ENCODE measurements around the gene TMEM94. TPM values are rescaled to one million over a fixed set of nuclear protein-coding genes. Genes with fewer than 3 reads are reported as not detected.

The TMEM94 gene
- total RNA-seq, 4 donors from 2014 or later: 56.5 to 85.5 (median 60.0) TPM

DNA sequence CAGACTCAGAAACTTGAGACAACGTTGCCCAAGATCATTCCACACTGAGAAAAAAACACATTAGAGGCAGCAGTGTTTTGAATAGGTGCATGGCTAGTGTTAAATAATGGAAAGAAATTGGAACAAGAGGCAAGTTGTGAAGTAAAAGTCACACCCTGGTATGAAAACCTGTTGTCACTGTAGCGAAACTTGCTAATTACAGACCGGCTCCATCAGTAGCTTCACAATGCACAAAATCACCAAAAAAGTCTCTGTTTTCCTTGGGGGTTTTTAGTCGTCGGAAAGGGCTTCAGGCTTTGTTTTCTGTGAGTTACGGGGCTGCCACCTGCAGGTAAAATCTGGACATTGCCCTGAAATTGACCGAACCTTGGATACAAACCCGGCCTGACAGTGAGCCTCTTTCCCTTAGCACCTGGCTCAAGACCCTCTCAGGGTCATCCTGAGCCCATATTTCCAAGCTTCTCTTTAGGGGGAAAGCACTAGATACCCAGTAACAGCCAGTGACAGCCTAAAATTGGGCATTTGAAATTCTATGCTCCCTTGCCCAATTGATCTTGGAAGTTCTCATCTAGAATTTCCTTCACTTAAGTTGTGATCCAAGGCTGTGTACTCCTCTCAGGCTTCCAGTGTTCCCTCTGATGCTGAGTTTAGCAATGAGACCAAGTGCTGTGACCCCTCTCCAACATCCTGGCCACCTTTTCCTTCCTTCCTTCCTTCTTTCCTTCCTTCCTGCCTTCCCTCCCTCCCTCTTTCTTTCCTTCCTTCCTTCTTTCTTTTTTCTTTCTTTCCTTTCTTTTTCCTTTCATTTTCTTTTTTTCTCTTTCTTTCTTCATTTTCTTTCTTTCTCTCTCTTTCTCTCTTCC is 43.7 kb upstream of the TMEM94 start:
- intact Hi-C loops (cut with DNase I; ENCODE audit: low total_unique reads): no loop called here
- H3K27me3 ChIP-seq: no peaks in the 10 kb centered on the region
- H3K36me3 ChIP-seq: no peaks in the 10 kb centered on the region
- no peaks in the 10 kb centered on the region for H3K9me3 ChIP-seq
- no peak for TF ChIP-seq POLR2A (IDR thresholded peaks at IDR 0.05)
- TF ChIP-seq, protein P1, sequence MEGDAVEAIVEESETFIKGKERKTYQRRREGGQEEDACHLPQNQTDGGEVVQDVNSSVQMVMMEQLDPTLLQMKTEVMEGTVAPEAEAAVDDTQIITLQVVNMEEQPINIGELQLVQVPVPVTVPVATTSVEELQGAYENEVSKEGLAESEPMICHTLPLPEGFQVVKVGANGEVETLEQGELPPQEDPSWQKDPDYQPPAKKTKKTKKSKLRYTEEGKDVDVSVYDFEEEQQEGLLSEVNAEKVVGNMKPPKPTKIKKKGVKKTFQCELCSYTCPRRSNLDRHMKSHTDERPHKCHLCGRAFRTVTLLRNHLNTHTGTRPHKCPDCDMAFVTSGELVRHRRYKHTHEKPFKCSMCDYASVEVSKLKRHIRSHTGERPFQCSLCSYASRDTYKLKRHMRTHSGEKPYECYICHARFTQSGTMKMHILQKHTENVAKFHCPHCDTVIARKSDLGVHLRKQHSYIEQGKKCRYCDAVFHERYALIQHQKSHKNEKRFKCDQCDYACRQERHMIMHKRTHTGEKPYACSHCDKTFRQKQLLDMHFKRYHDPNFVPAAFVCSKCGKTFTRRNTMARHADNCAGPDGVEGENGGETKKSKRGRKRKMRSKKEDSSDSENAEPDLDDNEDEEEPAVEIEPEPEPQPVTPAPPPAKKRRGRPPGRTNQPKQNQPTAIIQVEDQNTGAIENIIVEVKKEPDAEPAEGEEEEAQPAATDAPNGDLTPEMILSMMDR (IDR thresholded peaks at IDR 0.05 in 4 of 5, conservative IDR thresholded peaks at IDR 0.05 in 1 of 5): peak; percentile 76 to 88 (median 79)
- peak in 1 of 2 donors; percentile 56 for DNase-seq
- ATAC-seq: peak; percentile 23 to 85
- H3K4me1 ChIP-seq: peaks cover 0 to 6% of the 10 kb centered on the region in 2 donors
- peak overlapping the region in 2 of 4 donors; percentile 17 to 21 for H3K4me3 ChIP-seq
- in situ Hi-C loops (cut with MboI; ENCODE audit: low sequenced_read_pairs in 4 of 4): loop anchor here in 3 of 4 donors (5.0 to 10.0 kb wide), 3 partner anchors 80 to 88 kb away; no protein-coding TSS in a partner anchor
- no peak overlapping the region for H3K27ac ChIP-seq

DNA sequence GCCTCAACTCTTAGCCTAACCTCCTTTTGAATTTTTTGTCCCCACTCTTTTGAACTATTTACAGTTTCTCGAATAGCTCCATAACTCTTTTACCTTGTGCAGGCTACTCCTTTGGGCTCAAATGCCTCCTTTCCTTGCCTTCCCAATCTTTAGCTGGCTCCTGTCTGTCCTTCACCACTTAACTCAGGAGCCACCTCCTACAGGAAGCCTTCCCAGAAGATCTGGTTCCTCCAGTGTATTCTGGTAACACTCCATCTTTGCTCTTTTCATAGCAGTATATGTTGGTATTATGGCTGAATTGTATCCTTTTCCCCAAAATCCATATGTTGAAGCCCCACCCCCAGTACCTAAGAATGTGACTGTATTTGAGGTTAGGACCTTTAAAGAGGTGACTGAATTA is 41.9 kb upstream of the TMEM94 start:
- no peak for ATAC-seq
- no peak for DNase-seq
- TF ChIP-seq POLR2A (IDR thresholded peaks at IDR 0.05): no peak
- TF ChIP-seq, protein P1 (IDR thresholded peaks at IDR 0.05 in 4 of 5, conservative IDR thresholded peaks at IDR 0.05 in 1 of 5): no peak
- peaks cover 0 to 6% of the 10 kb centered on the region in 2 donors for H3K4me1 ChIP-seq
- H3K9me3 ChIP-seq: no peaks in the 10 kb centered on the region
- no peaks in the 10 kb centered on the region for H3K27me3 ChIP-seq
- no peak overlapping the region for H3K27ac ChIP-seq
- no peaks in the 10 kb centered on the region for H3K36me3 ChIP-seq
- intact Hi-C loops (cut with DNase I; ENCODE audit: low total_unique reads) (no loop called here), in situ Hi-C loops (cut with MboI; ENCODE audit: low sequenced_read_pairs in 4 of 4) (loop anchor here in 3 of 4 donors (5.0 to 10.0 kb wide), 3 partner anchors 82 to 90 kb away; no protein-coding TSS in a partner anchor)
- H3K4me3 ChIP-seq: no peak overlapping the region

- H3K27ac ChIP-seq: no peak overlapping the region
- no peak overlapping the region for H3K4me3 ChIP-seq
- no peak for DNase-seq
- H3K9me3 ChIP-seq: no peaks in the 10 kb centered on the region
- intact Hi-C loops (cut with DNase I; ENCODE audit: low total_unique reads) (no loop called here), in situ Hi-C loops (cut with MboI; ENCODE audit: low sequenced_read_pairs in 4 of 4) (loop anchor here in 1 of 4 donors (10.0 kb wide), 1 partner anchor 91 kb away; no protein-coding TSS in a partner anchor)
- H3K27me3 ChIP-seq: no peaks in the 10 kb centered on the region
- no peak for ATAC-seq
- H3K4me1 ChIP-seq: peaks cover 0 to 6% of the 10 kb centered on the region in 2 donors
- no peaks in the 10 kb centered on the region for H3K36me3 ChIP-seq
- no peak for TF ChIP-seq POLR2A (IDR thresholded peaks at IDR 0.05)
- TF ChIP-seq, protein P1 (IDR thresholded peaks at IDR 0.05 in 4 of 5, conservative IDR thresholded peaks at IDR 0.05 in 1 of 5): no peak
Measured at GRCh38 chr17:75416006-75416405, 40.4 kb upstream of the TMEM94 start.

DNA sequence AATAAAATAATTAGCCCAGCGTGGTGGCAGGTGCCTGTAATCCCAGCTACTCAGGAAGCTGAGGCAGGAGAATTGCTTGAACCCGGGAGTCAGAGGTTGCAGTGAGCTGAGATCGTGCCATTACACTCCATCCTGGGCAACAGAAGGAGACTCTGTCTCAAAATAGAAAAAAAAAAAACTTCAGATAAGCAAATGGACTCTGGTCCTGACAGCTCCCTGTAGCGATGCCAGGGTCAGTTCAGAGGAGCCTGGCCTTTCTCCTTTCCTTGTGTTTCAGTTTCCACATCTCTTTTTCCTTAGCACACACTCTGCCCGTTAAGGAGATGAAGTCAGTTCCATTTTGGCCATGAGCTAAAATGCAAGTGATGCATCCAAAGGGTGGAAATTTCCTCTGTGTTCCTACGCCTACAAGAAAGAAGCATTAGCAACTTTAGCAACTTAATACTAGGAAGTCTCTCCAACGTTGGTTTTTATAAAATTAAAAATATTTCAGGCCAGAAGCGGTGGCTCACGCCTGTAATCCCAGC is 39.3 kb upstream of the TMEM94 start:
- Histone ChIP-seq H3K4me3 (no peak overlapping the region), H3K36me3 (no peaks in the 10 kb centered on the region), H3K9me3 (no peaks in the 10 kb centered on the region), H3K27ac (no peak overlapping the region), H3K27me3 (no peaks in the 10 kb centered on the region), H3K4me1 (peaks cover 0 to 6% of the 10 kb centered on the region in 2 donors)
- intact Hi-C loops (cut with DNase I; ENCODE audit: low total_unique reads) (no loop called here), in situ Hi-C loops (cut with MboI; ENCODE audit: low sequenced_read_pairs in 4 of 4) (loop anchor here in 1 of 4 donors (10.0 kb wide), 1 partner anchor 92 kb away; no protein-coding TSS in a partner anchor)
- ATAC-seq (no peak), DNase-seq (no peak)
- no peak for TF ChIP-seq POLR2A (IDR thresholded peaks at IDR 0.05)
- TF ChIP-seq, protein P1 (IDR thresholded peaks at IDR 0.05 in 4 of 5, conservative IDR thresholded peaks at IDR 0.05 in 1 of 5): no peak
